Vagina (tissue), 2 donors: Measurements from ENCODE around the gene PRKCE. TPM values are rescaled to one million over a fixed set of nuclear protein-coding genes. Genes with fewer than 3 reads are reported as not detected.

Experiments
- DNase-seq, 2 donors: peaks; one replicate each; pipeline ENCODE4 v3.0.0-alpha.2; 2017; ENCODE audit errors: extremely low spot score in 2 of 2
- H3K27ac ChIP-seq: fragments of 200-600 bp; sonication (generic); one replicate; pipeline ENCODE4 v1.5.1; 2019
- H3K27me3 ChIP-seq: fragments of 200-600 bp; sonication (generic); one replicate; pipeline ENCODE4 v1.5.1; 2019
- H3K36me3 ChIP-seq, 2 donors: fragments of 200-600 bp; sonication (generic); one replicate each; pipeline ENCODE4 v1.5.1; 2017 to 2019
- H3K4me1 ChIP-seq: fragments of 200-600 bp; sonication (generic); one replicate; pipeline ENCODE4 v1.5.1; 2019
- H3K4me3 ChIP-seq, 2 donors: fragments of 200-600 bp; sonication (generic); 1 replicate in 1 of 2; 2 replicates in 1 of 2; pipeline ENCODE4 v1.5.1; 2016 to 2019
- H3K9me3 ChIP-seq: fragments of 200-600 bp; sonication (generic); one replicate; pipeline ENCODE4 v1.5.1; 2019
- CTCF ChIP-seq, 3 experiments: fragments of 450-650 bp in 2 of 3; fragments of 200-600 bp in 1 of 3; sonication (generic) in 1 of 3; IDR thresholded peaks; one replicate each; pipeline ENCODE4 v1.5.1; 2017 to 2019; ENCODE audit warnings: antibody characterized with exemption in 3 of 3, mild to moderate bottlenecking in 2 of 3, moderate library complexity in 2 of 3
- POLR2A ChIP-seq, 2 donors: fragments of 450-650 bp; IDR thresholded peaks; one replicate each; pipeline ENCODE4 v1.6.1; 2017; ENCODE audit warnings: antibody characterized with exemption in 2 of 2, mild to moderate bottlenecking in 2 of 2, moderate library complexity in 2 of 2
- POLR2AphosphoS5 ChIP-seq, 2 donors: sonication (generic); formaldehyde crosslinking; IDR thresholded peaks; one replicate each; pipeline ENCODE4 v1.9.0; 2017; ENCODE audit warnings: antibody characterized with exemption in 2 of 2, mild to moderate bottlenecking in 2 of 2, low read depth in 1 of 2; ENCODE audit not compliant: insufficient read depth in 1 of 2
- intact Hi-C: fragments of 100-400 bp; cut with DNase I; formaldehyde crosslinking; loops from one replicate; pipeline ENCODE4 v1.15.1; 2023
- total RNA-seq: library from RNA; depleted of rRNA; stranded (reverse); fragments of >200 nt; gene quantifications from one replicate; pipeline ENCODE4 v1.2.3, GENCODE V29; 2016

PRKCE gene
- total RNA-seq, 1 donor from 2014 or later: 11.8 TPM

- Histone ChIP-seq H3K4me3 (no peak overlapping the region), H3K27ac (no peak overlapping the region), H3K9me3 (no peaks in the 10 kb centered on the region), H3K27me3 (no peaks in the 10 kb centered on the region), H3K36me3 (no peaks in the 10 kb centered on the region), H3K4me1 (no peaks in the 10 kb centered on the region)
- no peak for DNase-seq
- no peak for TF ChIP-seq POLR2AphosphoS5 (IDR thresholded peaks at IDR 0.05; ENCODE audit: insufficient read depth in 1 of 2, low read depth in 1 of 2)
- TF ChIP-seq CTCF (IDR thresholded peaks at IDR 0.05): no peak
- TF ChIP-seq POLR2A (IDR thresholded peaks at IDR 0.05): no peak
- intact Hi-C loops: no loop called here
Measured at GRCh38 chr2:45729753-45730512, 78.5 kb downstream of the PRKCE start.

- H3K4me1 ChIP-seq: no peaks in the 10 kb centered on the region
- intact Hi-C loops: no loop called here
- no peak overlapping the region for H3K4me3 ChIP-seq
- no peak overlapping the region for H3K27ac ChIP-seq
- DNase-seq: no peak
- no peaks in the 10 kb centered on the region for H3K27me3 ChIP-seq
- no peaks in the 10 kb centered on the region for H3K36me3 ChIP-seq
- H3K9me3 ChIP-seq: no peaks in the 10 kb centered on the region
- TF ChIP-seq POLR2AphosphoS5 (IDR thresholded peaks at IDR 0.05; ENCODE audit: insufficient read depth in 1 of 2, low read depth in 1 of 2): no peak
- no peak for TF ChIP-seq CTCF (IDR thresholded peaks at IDR 0.05)
- TF ChIP-seq POLR2A (IDR thresholded peaks at IDR 0.05): no peak
Measured at GRCh38 chr2:45731141-45731540, 79.7 kb downstream of the PRKCE start.

DNA sequence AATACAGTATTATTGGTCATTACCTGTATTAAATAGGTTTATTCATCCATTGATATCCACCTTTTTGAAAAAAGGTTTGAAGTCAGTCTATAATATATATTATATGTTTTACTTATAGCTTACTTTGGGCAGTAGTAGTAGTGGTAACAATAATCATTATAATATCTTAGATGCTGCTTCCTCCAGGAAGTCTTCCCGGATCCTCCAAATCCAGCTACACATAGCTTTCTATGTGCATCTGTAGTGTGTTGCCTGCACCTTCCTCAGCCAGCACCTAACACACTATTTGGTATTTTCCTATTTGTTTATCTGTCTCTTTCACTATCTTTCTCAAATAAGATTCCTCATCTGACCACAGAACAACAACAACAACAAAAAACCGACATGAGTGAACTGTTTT is 81.0 kb downstream of the PRKCE start:
- intact Hi-C loops: no loop called here
- no peak for DNase-seq
- Histone ChIP-seq H3K4me3 (no peak overlapping the region), H3K27me3 (no peaks in the 10 kb centered on the region), H3K4me1 (no peaks in the 10 kb centered on the region), H3K27ac (no peak overlapping the region), H3K9me3 (no peaks in the 10 kb centered on the region), H3K36me3 (no peaks in the 10 kb centered on the region)
- TF ChIP-seq POLR2AphosphoS5 (IDR thresholded peaks at IDR 0.05; ENCODE audit: insufficient read depth in 1 of 2, low read depth in 1 of 2) (no peak), CTCF (IDR thresholded peaks at IDR 0.05) (no peak), POLR2A (IDR thresholded peaks at IDR 0.05) (no peak)

GRCh38 chr2:45732946-45733345 is 81.5 kb downstream of the PRKCE start:
- Histone ChIP-seq H3K4me1 (no peaks in the 10 kb centered on the region), H3K4me3 (no peak overlapping the region), H3K27ac (no peak overlapping the region), H3K9me3 (no peaks in the 10 kb centered on the region), H3K27me3 (no peaks in the 10 kb centered on the region), H3K36me3 (no peaks in the 10 kb centered on the region)
- intact Hi-C loops: no loop called here
- TF ChIP-seq POLR2AphosphoS5 (IDR thresholded peaks at IDR 0.05; ENCODE audit: insufficient read depth in 1 of 2, low read depth in 1 of 2) (no peak), CTCF (IDR thresholded peaks at IDR 0.05) (no peak), POLR2A (IDR thresholded peaks at IDR 0.05) (no peak)
- no peak for DNase-seq

- TF ChIP-seq CTCF (IDR thresholded peaks at IDR 0.05): no peak
- TF ChIP-seq POLR2AphosphoS5 (IDR thresholded peaks at IDR 0.05; ENCODE audit: insufficient read depth in 1 of 2, low read depth in 1 of 2): no peak
Measured at GRCh38 chr2:45734336-45734735, 82.9 kb downstream of the PRKCE start.

More at GRCh38 chr2:45734336-45734735, 82.9 kb downstream of the PRKCE start:
- H3K9me3 ChIP-seq: no peaks in the 10 kb centered on the region
- intact Hi-C loops: no loop called here
- no peak overlapping the region for H3K4me3 ChIP-seq
- no peak overlapping the region for H3K27ac ChIP-seq
- no peaks in the 10 kb centered on the region for H3K36me3 ChIP-seq
- H3K4me1 ChIP-seq: no peaks in the 10 kb centered on the region
- H3K27me3 ChIP-seq: no peaks in the 10 kb centered on the region
- no peak for DNase-seq
